ENCODE measurements around the gene CXorf66.

CXorf66 gene

GRCh38 chrX:139931646-139932072, 33.7 kb downstream of the CXorf66 start:
- peak overlapping the region; percentile 98 to 100 for H3K27ac ChIP-seq
- peaks cover 0 to 10% (median 1%) of the 10 kb centered on the region in 4 donors for H3K4me1 ChIP-seq
- DNase-seq = no peak
- intact Hi-C loops (cut with DNase I; ENCODE audit: low total_unique reads) = no loop called here
- H3K4me3 ChIP-seq = peak overlapping the region; percentile 88 to 90
- H3K36me3 ChIP-seq = no peaks in the 10 kb centered on the region
- H3K9me3 ChIP-seq = no peaks in the 10 kb centered on the region
- TF ChIP-seq CTCF (IDR thresholded peaks at IDR 0.05) = no peak
- no peaks in the 10 kb centered on the region for H3K27me3 ChIP-seq

DNA sequence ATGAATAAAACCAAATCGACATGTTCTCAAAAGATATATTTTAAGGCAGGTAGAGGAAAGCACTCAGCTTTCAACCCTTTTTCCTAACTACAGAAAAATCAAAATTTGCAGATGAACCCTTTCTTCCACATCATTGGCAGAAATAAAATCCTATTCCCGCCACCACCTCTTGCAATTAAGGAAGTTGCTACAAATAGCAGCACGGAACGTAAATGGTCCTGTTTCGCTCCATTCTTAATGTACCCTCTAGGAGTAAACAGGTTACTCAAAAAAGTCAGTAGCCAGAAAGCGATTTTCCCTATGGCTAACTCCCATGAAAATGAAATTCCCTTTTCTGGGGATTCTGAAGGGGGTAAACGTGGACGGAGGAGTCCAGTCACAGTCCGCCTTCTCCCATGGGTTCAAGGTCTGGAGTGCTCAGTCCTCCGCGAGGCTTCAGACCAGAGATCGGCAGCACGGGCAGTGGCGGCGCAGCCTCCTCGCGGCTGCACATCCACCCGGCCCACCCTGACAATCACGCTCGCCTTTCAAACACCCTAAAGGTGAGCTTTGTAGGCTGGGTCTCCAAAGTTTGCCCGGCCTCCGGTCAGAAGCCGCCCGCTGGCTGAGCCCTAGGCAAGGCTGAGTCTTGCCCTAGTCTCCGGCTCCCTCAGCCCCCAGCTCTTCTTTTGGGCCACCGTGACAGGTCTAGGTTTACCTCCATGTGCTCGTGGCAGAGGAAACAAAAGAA, 34.2 kb downstream of the CXorf66 start:
- no peaks in the 10 kb centered on the region for H3K9me3 ChIP-seq
- peaks cover 0 to 10% (median 1%) of the 10 kb centered on the region in 4 donors for H3K4me1 ChIP-seq
- H3K27me3 ChIP-seq = no peaks in the 10 kb centered on the region
- TF ChIP-seq CTCF (IDR thresholded peaks at IDR 0.05) = no peak
- no peak for DNase-seq
- intact Hi-C loops (cut with DNase I; ENCODE audit: low total_unique reads) = no loop called here
- H3K27ac ChIP-seq = peak overlapping the region; percentile 98 to 100
- H3K36me3 ChIP-seq = no peaks in the 10 kb centered on the region
- H3K4me3 ChIP-seq = peak overlapping the region; percentile 88 to 90

DNA sequence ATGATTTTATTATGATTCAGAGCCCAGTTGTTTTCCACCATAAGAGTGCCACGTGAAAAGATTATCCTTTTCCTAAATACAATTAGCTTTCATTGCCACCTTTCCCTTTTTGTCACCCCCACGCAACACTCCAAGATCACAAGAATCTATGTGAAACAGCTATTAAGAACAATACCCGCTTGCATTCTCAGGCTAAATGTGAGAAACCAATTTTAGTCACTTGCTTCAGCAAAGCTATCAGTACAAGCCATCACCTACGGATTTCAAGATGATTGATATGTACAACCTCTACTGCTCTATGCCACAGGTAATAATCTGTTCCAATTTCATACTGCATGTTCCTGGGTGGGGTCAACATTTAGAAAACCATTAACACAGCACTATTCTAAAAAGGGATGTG, 34.9 kb downstream of the CXorf66 start:
- DNase-seq = no peak
- intact Hi-C loops (cut with DNase I; ENCODE audit: low total_unique reads) = no loop called here
- Histone ChIP-seq H3K4me3 (peak overlapping the region; percentile 88 to 90), H3K4me1 (peaks cover 0 to 10% (median 1%) of the 10 kb centered on the region in 4 donors), H3K36me3 (no peaks in the 10 kb centered on the region), H3K27me3 (no peaks in the 10 kb centered on the region), H3K27ac (no peak overlapping the region), H3K9me3 (no peaks in the 10 kb centered on the region)
- no peak for TF ChIP-seq CTCF (IDR thresholded peaks at IDR 0.05)

GRCh38 chrX:139929876-139930275, 35.4 kb downstream of the CXorf66 start:
- no peak for TF ChIP-seq CTCF (IDR thresholded peaks at IDR 0.05)
- peaks cover 0 to 10% (median 1%) of the 10 kb centered on the region in 4 donors for H3K4me1 ChIP-seq
- H3K27ac ChIP-seq = no peak overlapping the region
- H3K4me3 ChIP-seq = no peak overlapping the region
- intact Hi-C loops (cut with DNase I; ENCODE audit: low total_unique reads) = no loop called here
- no peaks in the 10 kb centered on the region for H3K9me3 ChIP-seq
- no peak for DNase-seq
- no peaks in the 10 kb centered on the region for H3K36me3 ChIP-seq
- H3K27me3 ChIP-seq = no peaks in the 10 kb centered on the region

GRCh38 chrX:139924696-139925095, 40.6 kb downstream of the CXorf66 start:
- H3K4me1 ChIP-seq = peaks cover 0 to 9% (median 0%) of the 10 kb centered on the region in 4 donors
- no peak overlapping the region for H3K27ac ChIP-seq
- H3K27me3 ChIP-seq = no peaks in the 10 kb centered on the region
- no peak overlapping the region for H3K4me3 ChIP-seq
- H3K9me3 ChIP-seq = no peaks in the 10 kb centered on the region
- H3K36me3 ChIP-seq = no peaks in the 10 kb centered on the region
- intact Hi-C loops (cut with DNase I; ENCODE audit: low total_unique reads) = no loop called here
- no peak for DNase-seq
- no peak for TF ChIP-seq CTCF (IDR thresholded peaks at IDR 0.05)
